HG02610 (cell line): ENCODE results near the gene DNAJC18.
"Not testable (repeated sequence)": the region's sequence is repeated elsewhere in the genome, so short reads cannot be mapped to it uniquely, and the experiment has no call there.

Experiments used
- ATAC-seq: cut with Tn5 transposase; IDR thresholded peaks from one replicate; pipeline ENCODE4 v1.9.1; 2021; ENCODE audit warnings: mild to moderate bottlenecking, moderate library complexity; ENCODE audit not compliant: unreplicated experiment

DNAJC18 gene

DNA sequence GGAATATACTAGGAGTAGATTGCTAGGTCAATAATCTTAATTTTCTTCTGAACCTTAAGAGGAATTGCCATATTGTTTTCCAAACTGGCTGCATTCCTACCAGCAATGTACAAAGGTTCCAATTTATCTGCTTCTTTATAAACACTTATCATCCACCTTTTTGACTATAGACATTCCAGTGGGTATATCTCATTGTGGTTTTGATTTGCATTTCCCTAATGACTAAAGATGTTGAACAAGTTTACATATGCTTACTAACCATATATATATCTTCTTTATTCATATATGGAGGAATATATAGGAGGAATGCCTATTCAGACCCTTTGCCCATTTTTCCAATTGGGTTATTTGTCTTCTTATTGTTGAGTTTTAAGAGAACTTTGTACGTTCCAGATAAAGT is 7.6 kb downstream of the DNAJC18 start:
- no peak for ATAC-seq

DNA sequence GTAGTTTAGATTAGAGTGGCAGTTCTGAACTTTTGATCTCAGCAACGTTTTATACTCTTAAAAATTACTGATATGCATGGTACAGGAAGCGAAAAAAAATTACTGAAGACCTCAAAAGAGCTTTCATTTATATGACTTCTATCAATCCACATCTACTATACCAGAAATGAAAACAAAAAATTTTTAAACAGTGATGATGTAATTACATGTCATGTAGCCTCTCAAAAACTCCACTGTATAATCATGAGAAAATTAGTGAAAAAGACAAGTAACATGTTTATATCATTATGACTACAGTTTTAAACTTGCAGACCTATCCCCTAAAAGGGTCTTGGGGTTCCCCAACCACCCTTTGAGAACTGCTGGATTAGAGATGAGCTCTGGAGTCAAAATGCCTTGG is 9.3 kb downstream of the DNAJC18 start:
- ATAC-seq: no peak

DNA sequence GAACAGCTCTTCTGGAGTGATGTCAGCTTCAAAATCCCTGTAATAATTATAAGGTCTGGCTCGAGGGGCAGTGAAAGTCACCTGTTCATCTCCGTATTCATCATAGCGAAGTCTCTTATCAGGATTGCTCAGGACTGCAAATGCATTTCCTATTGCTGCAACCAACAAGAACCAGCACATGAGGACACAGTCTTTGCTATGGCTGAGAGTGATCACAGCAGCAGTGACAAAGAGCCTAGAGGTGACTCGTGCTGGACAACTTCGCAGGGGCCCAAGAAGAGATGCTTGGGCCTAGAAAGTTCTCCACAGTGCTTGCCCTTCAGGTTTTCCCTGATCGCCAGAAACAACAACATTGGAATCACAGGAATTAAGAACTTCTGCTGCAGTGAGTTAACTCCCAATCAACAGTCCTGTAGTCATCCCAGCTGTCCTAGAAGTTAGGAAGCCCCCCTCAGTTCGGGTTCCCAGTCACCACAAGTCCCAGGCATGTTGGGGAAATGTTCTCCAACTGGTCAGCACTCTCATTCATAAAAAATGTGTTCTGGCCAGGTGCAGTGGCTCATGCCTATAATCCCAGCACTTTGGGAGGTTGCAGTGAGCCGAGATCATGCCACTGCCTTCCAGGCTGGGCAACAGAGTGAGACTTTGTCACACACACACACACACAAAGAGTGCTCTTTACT is 13.0 kb downstream of the DNAJC18 start:
- ATAC-seq: no peak

DNA sequence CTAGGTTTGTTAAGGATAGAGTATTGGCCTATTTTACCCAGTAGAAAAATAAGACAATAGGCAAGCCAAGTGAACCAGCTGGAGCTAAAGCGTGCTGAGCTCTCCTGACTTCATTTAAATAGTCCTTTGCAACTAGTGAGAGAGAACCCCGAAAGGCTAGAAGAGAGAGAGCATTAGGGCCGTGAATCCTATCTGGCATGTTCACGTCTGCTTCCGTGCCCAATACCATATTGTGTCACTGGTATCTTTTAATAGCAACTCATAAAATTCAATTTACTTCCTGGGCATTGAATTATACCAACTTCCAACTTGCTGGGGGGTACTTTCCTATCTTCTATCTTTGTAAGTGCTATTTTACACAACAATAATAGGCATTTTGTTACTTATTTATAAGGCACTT is 13.8 kb downstream of the DNAJC18 start:
- ATAC-seq: no peak

DNA sequence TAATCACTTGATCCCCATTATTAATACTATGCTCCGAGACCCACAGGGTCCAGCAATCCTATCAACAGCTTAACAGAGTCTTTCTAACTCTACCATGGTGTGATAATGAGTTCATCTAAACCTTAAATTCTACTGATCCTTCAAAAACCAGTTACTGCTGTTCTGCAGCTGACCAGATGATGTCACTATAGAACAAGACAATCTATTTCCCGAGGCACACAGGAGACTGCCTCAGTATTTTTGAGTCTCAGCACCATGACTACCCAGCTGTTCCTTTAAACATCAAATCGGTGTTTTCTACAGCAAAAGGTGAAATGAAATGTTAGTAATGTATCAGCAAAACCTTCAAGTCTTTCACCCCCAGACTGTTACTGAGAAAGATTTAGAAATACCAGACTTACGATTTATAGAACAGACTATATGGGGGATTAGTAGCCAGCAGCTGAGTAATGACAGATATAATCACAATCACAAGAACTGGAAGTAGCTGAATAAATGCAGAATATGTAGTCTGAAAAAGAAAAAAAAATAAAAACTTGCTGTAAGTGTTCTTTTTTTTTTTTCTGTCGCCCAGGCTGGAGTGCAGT is 16.9 kb downstream of the DNAJC18 start:
- ATAC-seq: peak; percentile 83

DNA sequence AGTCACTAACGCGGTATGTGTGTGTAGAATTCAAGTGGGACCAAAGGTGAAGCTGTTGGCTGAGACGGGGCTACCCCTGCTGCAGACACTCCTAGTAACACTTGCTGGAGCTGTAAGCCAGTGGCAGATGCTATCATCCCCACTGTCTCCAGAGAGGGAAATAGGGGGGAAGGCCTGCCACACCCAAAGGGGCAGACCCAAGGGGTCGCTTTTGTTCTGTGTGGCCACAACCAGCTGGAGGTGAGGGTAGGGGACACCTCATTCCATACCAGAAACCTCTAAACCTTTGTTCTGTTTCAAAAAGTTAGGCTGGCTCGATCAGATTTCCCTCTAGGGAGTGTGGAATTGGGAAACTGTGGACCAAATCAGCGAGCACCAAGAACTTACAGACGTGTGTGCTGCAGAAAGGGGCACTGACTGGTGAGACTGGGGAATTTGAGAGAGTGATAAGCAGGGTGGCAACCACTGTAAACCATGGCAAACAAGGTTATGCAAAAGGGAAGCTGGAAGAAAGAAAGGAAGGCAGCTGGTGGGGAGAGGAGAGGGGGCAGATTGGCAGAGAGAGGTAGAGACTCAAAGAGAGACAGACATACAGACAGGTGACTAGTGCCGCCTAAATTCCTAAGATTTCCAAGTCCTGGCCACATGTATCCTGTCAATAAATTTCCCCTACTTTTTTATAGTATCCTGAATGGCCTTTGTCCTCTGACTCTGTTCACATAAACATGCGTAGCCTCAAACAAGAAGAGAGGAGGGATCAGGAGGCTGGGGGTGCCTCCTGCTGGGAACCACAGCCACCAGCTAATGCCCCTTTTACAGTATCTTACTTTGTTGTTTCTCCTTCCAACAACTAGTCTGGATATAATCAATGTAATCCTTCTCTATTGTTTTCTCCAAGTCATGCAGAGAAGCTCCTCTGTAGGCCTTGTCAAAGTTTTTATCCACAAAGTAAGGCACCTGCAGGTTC is 19.8 kb downstream of the DNAJC18 start:
- no peak for ATAC-seq

DNA sequence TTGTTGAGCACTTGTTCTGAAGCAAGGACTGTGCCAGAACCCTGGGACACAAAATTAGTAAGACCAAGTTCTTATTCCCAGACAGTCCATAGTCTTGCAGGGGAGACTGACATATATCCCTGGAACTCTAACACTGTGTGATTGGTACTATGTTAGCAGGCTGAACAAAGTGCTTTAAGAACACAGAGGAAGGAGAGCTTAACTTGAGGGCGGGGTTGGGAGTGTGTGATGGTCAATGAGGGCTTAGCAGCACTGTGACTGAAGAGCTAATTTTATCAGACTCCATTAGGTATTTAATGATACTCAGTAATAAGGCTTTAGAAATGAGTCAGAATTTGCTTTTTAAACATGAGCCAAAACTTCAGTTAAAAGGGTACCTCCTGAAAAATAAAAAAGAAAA is 20.5 kb downstream of the DNAJC18 start:
- no peak for ATAC-seq

DNA sequence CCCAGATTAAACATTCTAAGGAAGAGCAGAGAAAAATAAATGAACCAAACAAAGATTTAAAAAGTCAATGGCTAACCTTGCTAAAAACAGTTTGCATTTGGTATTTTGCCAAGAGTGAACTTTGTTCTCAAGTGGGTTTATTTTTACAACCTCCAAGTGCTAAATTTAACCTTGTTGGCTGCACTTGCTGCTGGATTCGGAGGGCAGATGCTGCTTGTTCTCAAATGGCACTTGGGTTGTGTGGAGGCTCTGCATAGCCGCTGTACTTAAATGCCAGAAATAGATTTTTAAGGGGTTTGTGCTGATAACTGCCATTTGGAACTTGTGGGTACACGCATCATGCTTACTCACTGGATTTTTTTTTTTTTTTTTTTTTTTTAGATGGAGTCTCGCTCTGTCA is 22.1 kb downstream of the DNAJC18 start:
- ATAC-seq: no peak

DNA sequence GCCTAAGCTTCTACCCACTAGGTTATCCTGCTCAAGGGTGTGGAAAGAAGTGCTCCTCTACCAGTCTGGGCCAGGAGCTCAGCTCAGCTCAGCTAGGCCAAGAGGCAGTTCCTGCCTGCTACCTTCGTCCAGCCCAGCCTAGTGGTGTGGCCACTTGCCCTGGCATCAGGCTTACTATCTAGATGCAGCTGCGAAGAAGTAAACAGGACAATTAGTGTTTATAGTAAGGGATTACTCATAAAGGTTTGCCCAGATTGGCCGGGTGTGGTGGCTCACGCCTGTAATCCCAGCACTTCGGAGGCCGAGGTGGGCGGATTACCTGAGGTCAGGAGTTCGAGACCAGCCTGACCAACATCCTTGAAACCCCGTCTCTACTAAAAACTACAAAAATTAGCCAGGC is 22.7 kb downstream of the DNAJC18 start:
- no peak for ATAC-seq

DNA sequence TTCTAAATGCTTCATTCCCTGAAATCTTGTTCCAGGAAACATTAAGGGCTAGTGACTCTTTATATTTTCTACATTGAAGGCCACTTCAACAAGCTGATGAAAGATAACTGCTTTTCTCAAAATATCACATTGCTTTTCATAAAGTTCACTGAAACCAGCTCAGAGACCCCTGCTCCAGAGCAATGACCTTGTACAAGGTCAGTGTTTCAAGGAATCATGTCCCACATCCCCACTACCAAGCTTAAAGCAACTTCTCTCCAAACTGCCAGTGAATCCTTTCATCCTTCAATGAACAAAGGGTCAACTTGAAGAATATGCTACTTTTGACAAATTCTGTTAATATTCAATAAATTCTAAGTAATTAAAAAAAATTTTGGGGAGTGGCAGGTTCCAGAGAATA is 23.5 kb downstream of the DNAJC18 start:
- no peak for ATAC-seq

DNA sequence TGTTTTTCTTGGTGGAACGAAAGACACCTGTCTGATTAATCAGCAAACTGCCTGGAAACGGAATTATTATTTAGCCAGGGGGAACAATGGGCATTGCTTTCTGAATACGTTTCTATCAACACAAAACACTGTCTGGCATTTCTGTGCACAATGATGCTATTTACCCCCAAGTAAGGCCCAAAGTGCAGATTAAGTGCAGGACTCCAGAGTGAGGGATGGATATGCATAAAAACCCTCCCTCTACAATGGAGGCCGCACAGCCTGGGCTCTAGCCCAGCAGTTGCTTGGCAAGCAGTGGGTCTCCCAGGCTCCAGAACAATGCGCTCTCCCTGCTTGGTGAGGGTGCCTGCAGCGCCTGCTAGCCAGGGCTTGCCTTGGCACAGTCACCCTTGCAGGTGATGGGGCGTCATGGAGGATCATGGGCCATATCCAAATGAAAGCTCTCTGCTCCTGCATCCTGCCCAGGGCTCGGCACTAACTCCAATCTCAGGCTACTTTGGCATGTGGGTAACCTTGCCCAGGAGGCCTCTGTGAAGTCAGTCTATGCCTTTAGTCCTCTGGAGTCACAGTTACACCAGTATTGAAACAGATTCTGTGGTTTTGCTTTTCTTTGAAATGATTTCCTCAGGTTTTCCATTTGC is 24.0 kb downstream of the DNAJC18 start:
- no peak for ATAC-seq

DNA sequence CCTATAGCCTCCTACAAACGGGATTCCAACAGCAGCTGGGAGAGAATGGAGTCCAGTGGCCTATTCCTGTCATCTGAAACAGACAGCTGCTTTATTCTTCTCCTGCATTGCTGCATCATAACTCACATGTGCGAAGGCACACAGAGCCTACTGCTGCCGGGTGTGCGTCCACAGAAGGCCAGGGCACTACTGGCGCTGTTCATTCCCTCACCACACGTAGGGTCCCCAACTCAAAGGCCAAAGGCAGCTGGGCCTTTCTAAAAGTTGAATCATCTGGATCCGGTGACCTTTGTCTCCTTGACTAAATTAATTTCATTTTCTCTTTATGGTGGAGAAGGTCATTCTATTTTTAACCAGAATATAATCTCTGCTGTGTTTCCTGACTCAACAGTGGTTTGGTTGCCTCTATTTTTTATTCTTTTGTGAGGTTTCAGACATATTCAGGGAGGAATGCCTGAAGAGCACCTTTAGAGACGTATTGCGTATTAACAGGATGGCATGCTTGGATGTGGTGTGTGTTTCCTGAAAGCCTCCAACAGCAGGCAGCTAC is 24.7 kb downstream of the DNAJC18 start:
- no peak for ATAC-seq

DNA sequence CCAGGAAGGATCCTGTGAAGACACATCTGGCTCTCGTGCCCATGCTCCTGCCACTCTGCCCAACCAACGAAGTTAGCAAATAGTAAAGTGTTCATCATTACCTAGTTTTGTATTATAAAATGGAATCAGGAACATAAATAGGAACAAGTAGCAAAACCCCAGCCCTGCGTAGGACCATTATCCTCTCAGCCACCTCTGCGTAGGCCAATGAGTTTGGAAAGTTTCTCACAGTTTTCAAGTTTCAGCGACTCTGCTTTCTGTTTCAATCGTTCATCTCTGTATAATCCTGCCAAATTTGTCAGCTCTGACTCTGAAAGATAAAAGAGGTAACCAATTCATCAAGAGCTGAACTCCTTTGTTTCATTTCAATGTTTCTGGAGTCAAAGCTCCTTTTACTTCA is 25.4 kb downstream of the DNAJC18 start:
- peak; percentile 56 for ATAC-seq

DNA sequence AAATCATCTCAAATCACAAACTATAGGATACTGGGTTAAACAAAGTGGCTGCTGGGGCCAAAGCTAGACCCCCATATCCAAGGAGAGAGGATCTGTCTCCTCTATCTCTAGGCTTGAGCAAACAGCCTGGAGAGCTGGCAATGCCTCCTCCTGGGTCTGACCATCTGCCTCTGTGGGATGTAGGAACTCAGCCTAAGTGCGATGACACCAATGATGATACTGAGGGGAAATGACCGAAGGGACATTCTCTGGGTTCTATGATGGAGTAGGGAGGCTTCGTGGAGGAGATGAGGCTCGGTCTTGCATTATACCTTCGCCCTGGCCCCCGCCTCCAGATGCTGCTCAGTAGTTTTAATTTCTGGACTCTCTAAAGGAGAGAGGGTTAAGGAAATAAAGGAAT is 26.2 kb downstream of the DNAJC18 start:
- no peak for ATAC-seq

DNA sequence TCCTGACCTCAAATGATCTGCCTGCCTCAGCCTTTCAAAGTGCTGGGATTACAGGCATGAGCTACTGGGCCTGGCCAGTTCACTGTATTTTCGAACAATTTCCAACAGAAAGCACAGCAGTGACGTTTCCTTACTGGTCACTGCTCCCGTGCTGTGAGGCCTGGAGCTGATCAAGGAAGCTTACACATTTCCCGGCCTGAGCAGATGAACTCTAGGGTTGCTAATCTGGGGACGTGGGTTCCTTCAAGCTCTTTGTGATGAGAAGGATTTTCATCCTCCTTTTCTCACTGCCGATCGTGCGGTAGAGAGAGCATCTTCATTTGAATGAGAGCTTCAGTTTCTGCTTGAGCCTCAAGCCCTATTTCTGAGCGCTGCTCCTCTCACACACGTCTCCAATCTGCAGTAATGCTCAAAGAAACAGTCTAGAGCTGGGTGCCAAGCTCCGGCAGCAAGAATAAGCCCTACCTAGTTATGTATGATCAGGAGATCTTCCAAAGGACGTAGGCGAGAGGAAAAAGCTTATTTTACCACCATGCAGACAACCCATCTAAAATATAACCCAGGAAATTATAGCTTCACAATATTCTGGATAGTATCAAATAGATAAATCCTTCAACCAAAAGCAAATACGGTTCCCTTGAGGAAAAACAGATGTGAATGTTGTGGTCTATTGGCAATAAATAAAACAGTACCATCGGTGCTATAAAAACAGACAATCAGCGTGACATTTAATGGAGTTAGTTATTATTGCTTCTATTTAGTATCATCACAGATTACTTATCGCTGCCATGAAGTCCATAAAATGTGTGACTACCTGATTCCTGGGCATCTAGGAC is 28.1 kb downstream of the DNAJC18 start:
- ATAC-seq: no peak

DNA sequence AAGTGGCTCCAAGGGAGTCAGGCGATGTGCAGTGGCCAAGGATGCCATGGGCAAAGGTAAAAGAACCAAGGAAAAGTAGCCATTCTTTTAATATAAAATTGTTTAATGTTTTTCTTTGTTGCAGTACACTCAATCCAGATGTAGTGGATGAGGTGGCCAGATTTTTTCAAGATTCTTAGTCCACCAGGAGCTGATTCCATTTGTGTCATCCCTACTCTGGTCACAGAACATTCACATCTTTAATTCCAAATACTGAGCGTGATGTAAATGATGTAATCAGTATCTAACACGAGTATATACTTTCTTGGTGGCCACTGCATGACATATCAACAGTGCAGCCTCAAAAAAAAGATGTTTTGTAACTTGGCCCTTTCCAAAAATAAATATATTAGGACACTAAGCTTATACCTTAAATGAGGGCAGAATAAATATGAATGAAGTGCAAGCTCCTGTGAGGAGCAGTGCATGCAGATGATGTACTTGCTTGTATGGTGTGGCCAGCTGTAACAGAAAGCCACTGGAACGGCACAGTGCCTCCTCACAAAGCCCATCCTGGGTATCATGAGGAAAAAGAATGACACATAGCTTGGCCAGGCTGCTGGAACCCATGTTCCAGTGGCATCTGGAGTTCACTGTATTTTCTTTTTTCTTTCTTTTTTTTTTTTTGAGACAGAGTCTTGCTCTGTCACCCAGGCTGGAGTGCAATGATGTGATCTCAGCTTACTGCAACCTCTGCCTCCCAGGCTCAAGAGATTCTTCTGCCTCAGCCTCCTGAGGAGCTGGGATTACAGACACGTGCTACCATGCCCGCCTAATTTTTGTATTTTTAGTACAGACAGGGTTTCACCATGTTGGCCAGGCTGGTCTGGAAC is 29.0 kb downstream of the DNAJC18 start:
- no peak for ATAC-seq

DNA sequence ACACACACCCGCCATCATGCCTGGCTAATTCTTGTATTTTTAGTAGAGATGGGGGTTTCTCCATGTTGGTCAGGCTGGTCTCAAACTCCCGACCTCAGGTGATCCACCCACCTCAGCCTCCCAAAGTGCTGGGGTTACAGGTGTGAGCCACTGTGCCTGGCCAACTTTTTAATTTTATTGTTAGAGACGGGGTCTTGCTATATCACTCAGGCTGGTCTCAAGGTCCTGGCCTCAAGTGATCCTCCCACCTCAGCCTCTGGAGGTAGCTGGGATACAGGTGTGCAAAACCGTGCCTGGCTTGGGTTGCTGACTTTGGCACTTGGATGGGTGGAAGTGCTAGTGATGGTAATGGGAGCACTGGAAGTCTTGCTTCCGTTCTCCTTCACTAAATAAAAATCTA is 30.2 kb downstream of the DNAJC18 start:
- ATAC-seq: not testable (repeated sequence)

DNA sequence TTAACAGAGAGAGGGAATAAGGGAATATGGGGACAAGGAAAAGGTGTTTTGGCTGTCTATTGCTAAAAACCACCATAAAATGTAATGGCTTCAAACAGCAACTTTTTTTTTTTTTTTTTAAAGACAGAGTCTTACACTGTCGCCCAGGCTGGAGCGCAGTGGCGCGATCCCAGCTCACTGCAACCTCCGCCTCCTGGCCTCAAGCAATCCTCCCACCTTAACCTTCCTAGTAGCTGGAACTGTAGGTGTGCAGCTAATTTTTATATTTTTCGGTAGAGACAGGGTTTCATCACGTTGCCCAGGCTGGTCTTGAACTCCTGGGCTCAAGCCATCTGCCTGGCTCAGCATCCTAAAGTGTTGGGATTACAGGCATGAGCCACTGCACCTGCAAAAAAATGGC is 31.1 kb downstream of the DNAJC18 start:
- no peak for ATAC-seq

DNA sequence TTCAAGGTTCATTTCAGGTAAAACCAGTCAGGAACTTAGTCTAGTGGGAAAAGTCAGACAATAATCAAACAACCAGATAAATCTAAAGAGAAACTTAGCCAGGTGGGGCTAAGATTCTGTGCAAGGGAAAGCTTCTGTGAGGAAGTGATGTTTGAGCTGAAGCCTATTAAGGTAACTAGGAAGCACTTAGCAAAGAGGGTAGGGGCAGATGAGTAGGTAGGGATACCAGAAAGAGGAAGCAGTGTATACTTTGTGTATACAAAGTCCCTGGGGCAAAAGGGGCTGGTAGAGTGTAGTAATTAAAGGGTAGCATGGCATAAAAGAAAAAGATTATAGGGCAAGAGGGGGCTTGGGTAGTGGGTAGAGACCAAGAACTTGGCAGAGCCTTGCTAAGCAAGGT is 31.8 kb downstream of the DNAJC18 start:
- no peak for ATAC-seq
